ENCODE data around the gene RIMS3.

The RIMS3 gene

DNA sequence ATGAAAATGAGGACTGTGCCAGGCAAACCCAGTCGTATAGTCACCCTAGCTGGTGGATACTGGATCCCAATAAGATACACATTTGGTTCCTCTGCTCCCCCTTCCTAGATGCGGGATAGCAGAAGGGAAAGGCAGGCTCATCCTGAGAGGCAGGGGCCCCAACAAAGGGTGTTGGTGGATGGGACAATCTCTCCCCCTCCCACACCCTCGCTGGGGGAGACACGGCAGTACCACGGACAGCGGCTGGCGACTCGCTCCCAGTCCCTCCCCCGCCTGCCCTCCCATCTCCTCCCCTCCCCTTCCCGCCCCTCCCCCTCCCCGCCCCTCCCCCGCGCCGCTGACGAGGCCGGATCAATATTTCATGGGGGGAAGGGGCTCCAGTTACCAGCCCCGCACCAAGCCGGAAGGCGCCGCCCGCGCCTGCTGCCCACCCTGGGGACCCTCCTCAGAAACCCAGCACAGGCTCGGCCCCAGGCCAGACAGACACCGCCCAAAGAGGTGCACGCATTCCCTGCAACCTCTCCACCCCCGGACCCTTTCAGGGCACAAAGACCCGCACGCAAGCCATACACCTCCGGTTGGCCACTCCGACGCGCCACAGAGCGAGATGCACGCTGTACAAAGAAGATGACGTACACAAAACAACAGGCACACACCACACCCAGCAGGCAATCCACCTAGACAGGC, 11.5 kb downstream of the RIMS3 start:
- Histone ChIP-seq H3K4me3 (ENCODE audit: low read length) (no peak overlapping the region), H4K5ac (ENCODE audit: low read length) (no peak overlapping the region), H3K4me1 (ENCODE audit: control insufficient read depth, low read depth, low read length) (peaks cover 5% of the 10 kb centered on the region)

DNA sequence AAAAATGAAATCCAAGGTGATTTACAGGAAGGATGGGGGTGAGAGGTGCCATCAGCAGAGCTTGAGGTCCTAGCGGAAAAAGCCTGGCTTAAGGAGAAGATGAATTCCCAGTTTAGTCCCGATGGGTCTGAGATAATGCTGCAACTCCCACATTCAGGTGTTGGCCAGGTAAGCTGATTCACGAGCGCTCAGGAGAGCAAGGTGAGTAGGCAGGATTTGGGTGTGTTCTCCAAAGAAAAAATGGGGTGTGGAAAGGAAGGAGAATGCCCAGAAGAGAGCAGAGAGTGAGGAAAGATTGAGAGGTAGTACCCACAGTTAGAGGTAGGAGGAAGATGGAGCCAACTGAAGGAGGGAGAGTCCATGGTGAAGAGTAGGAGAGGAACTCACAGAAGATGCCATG, 12.5 kb downstream of the RIMS3 start:
- H2AK5ac ChIP-seq (ENCODE audit: low read length): no peak overlapping the region
- no peak overlapping the region for H2BK120ac ChIP-seq (ENCODE audit: low read depth, low read length)
- H3K27ac ChIP-seq (ENCODE audit: low read depth, low read length): no peak overlapping the region
- peaks cover 5% of the 10 kb centered on the region for H3K4me1 ChIP-seq (ENCODE audit: control insufficient read depth, low read depth, low read length)
- H4K5ac ChIP-seq (ENCODE audit: low read length): no peak overlapping the region
- no peak overlapping the region for H4K8ac ChIP-seq (ENCODE audit: low read depth, low read length)
- H3K27me3 ChIP-seq (ENCODE audit: insufficient read depth, low read length, poor library complexity): no peaks in the 10 kb centered on the region
- no peak overlapping the region for H3K56ac ChIP-seq (ENCODE audit: low read length)
- H3K9ac ChIP-seq (ENCODE audit: low read length): no peak overlapping the region
- H3K4me2 ChIP-seq (ENCODE audit: low read length): no peak overlapping the region
- DNase-seq: no peak
- no peak overlapping the region for H3K4me3 ChIP-seq (ENCODE audit: low read length)
- H2BK15ac ChIP-seq (replicated peaks; ENCODE audit: low read depth): no peak overlapping the region
- H3K4ac ChIP-seq (ENCODE audit: low read depth, low read length): no peak overlapping the region
- no peak overlapping the region for H3K23ac ChIP-seq (ENCODE audit: low read length)
- H3K36me3 ChIP-seq (ENCODE audit: control insufficient read depth, insufficient read depth, low read length): no peaks in the 10 kb centered on the region
- H2BK5ac ChIP-seq (ENCODE audit: low read length): no peak overlapping the region
- H3K79me2 ChIP-seq (ENCODE audit: control insufficient read depth, insufficient read depth, low read length): no peaks in the 10 kb centered on the region
- WGBS (ENCODE audit: extremely low coverage, insufficient coverage, low lambda C conversion rate): no CpG with 5 or more reads among the region's 4 CpGs
- peaks cover 2% of the 10 kb centered on the region for H3K79me1 ChIP-seq (ENCODE audit: low read length)
- H3K18ac ChIP-seq (ENCODE audit: low read length): no peak overlapping the region

More for the DNA sequence above, 11.5 kb downstream of the RIMS3 start:
- Histone ChIP-seq H3K4ac (ENCODE audit: low read depth, low read length) (no peak overlapping the region), H2BK120ac (ENCODE audit: low read depth, low read length) (no peak overlapping the region), H3K4me2 (ENCODE audit: low read length) (peak overlapping the region; percentile 51), H3K23ac (ENCODE audit: low read length) (no peak overlapping the region), H2AK5ac (ENCODE audit: low read length) (no peak overlapping the region), H3K18ac (ENCODE audit: low read length) (no peak overlapping the region), H3K79me2 (ENCODE audit: control insufficient read depth, insufficient read depth, low read length) (no peaks in the 10 kb centered on the region), H3K79me1 (ENCODE audit: low read length) (peaks cover 2% of the 10 kb centered on the region), H4K8ac (ENCODE audit: low read depth, low read length) (no peak overlapping the region), H3K36me3 (ENCODE audit: control insufficient read depth, insufficient read depth, low read length) (no peaks in the 10 kb centered on the region), H2BK15ac (replicated peaks; ENCODE audit: low read depth) (no peak overlapping the region), H3K27ac (ENCODE audit: low read depth, low read length) (no peak overlapping the region), H2BK5ac (ENCODE audit: low read length) (no peak overlapping the region), H3K9ac (ENCODE audit: low read length) (peak overlapping the region; percentile 47), H3K56ac (ENCODE audit: low read length) (peak overlapping the region; percentile 61), H3K27me3 (ENCODE audit: insufficient read depth, low read length, poor library complexity) (no peaks in the 10 kb centered on the region)
- DNase-seq: peak; percentile 69
- no CpG with 5 or more reads among the region's 35 CpGs for WGBS (ENCODE audit: extremely low coverage, insufficient coverage, low lambda C conversion rate)

DNA sequence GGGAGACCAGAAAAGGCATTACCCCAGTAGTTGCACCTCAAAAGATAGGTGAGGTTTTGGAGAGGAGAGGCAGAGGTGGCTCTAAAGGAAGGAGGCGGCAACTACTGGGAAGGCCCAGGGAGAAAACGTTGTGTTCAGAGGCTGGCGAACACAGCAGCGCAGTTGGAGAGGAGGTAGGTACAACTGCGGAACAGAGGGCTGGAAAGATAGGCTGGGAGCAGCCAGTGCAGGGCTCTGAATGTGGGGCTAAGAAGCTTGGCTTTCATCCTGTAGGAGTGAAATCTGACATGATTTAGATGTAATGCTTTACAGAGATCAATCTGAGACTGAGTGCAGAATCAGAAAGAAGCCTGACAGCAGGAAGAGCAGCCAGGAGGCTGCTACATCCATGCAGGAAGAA, 13.0 kb downstream of the RIMS3 start:
- DNase-seq: no peak
- H3K9ac ChIP-seq (ENCODE audit: low read length): no peak overlapping the region
- H3K23ac ChIP-seq (ENCODE audit: low read length): no peak overlapping the region
- no peak overlapping the region for H4K8ac ChIP-seq (ENCODE audit: low read depth, low read length)
- no peak overlapping the region for H3K27ac ChIP-seq (ENCODE audit: low read depth, low read length)
- peaks cover 5% of the 10 kb centered on the region for H3K4me1 ChIP-seq (ENCODE audit: control insufficient read depth, low read depth, low read length)
- no peak overlapping the region for H3K56ac ChIP-seq (ENCODE audit: low read length)
- H2BK15ac ChIP-seq (replicated peaks; ENCODE audit: low read depth): no peak overlapping the region
- no peaks in the 10 kb centered on the region for H3K27me3 ChIP-seq (ENCODE audit: insufficient read depth, low read length, poor library complexity)
- WGBS (ENCODE audit: extremely low coverage, insufficient coverage, low lambda C conversion rate): no CpG with 5 or more reads among the region's 5 CpGs
- no peak overlapping the region for H2AK5ac ChIP-seq (ENCODE audit: low read length)
- no peak overlapping the region for H3K18ac ChIP-seq (ENCODE audit: low read length)
- H3K79me1 ChIP-seq (ENCODE audit: low read length): peaks cover 2% of the 10 kb centered on the region
- H2BK120ac ChIP-seq (ENCODE audit: low read depth, low read length): no peak overlapping the region
- no peaks in the 10 kb centered on the region for H3K79me2 ChIP-seq (ENCODE audit: control insufficient read depth, insufficient read depth, low read length)
- no peaks in the 10 kb centered on the region for H3K36me3 ChIP-seq (ENCODE audit: control insufficient read depth, insufficient read depth, low read length)
- no peak overlapping the region for H4K5ac ChIP-seq (ENCODE audit: low read length)
- H3K4ac ChIP-seq (ENCODE audit: low read depth, low read length): no peak overlapping the region
- no peak overlapping the region for H2BK5ac ChIP-seq (ENCODE audit: low read length)
- H3K4me3 ChIP-seq (ENCODE audit: low read length): no peak overlapping the region
- no peak overlapping the region for H3K4me2 ChIP-seq (ENCODE audit: low read length)

DNA sequence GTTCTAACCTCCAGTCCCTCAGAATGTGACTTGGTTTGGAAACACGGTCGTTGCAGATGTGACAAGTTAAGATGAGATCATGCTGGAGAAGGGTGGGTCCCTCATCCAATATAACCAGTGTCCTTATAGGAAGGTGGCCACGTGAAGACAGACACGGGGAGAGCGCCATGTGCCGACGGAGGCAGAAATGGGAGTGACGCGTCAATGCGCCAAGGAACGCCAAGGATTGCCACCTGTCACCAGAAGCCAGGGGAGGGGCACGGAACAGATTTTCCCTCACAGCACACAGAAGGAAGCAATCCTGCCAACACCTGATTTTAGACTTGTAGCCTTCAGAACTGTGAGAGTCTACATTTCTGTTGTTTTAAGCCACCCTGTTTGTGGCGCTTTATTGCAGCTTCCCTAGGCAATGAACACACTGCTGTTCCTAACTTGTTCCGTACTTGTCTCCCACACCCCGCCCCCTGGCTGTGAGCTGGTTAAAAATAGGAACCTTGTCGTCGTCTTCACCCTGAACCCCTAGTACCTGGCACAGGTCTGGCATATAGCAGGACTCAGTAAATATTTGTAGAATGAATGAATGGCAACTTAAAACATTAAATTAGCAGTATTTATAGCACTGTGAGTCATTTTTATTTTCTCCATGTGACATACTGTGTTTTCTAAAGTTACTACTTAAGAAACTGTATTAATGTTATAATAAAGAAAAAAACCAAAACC, 14.2 kb downstream of the RIMS3 start:
- Histone ChIP-seq H3K36me3 (ENCODE audit: control insufficient read depth, insufficient read depth, low read length) (no peaks in the 10 kb centered on the region), H3K4me1 (ENCODE audit: control insufficient read depth, low read depth, low read length) (peaks cover 5% of the 10 kb centered on the region), H3K23ac (ENCODE audit: low read length) (no peak overlapping the region), H3K18ac (ENCODE audit: low read length) (no peak overlapping the region), H2AK5ac (ENCODE audit: low read length) (no peak overlapping the region), H3K79me2 (ENCODE audit: control insufficient read depth, insufficient read depth, low read length) (no peaks in the 10 kb centered on the region), H3K9ac (ENCODE audit: low read length) (no peak overlapping the region), H3K27me3 (ENCODE audit: insufficient read depth, low read length, poor library complexity) (no peaks in the 10 kb centered on the region), H3K79me1 (ENCODE audit: low read length) (peaks cover 2% of the 10 kb centered on the region), H2BK15ac (replicated peaks; ENCODE audit: low read depth) (no peak overlapping the region), H2BK5ac (ENCODE audit: low read length) (no peak overlapping the region), H3K4ac (ENCODE audit: low read depth, low read length) (no peak overlapping the region), H4K8ac (ENCODE audit: low read depth, low read length) (no peak overlapping the region), H3K56ac (ENCODE audit: low read length) (no peak overlapping the region), H3K4me3 (ENCODE audit: low read length) (no peak overlapping the region), H2BK120ac (ENCODE audit: low read depth, low read length) (no peak overlapping the region), H4K5ac (ENCODE audit: low read length) (no peak overlapping the region), H3K4me2 (ENCODE audit: low read length) (no peak overlapping the region), H3K27ac (ENCODE audit: low read depth, low read length) (no peak overlapping the region)
- no CpG with 5 or more reads among the region's 17 CpGs for WGBS (ENCODE audit: extremely low coverage, insufficient coverage, low lambda C conversion rate)
- DNase-seq: no peak

DNA sequence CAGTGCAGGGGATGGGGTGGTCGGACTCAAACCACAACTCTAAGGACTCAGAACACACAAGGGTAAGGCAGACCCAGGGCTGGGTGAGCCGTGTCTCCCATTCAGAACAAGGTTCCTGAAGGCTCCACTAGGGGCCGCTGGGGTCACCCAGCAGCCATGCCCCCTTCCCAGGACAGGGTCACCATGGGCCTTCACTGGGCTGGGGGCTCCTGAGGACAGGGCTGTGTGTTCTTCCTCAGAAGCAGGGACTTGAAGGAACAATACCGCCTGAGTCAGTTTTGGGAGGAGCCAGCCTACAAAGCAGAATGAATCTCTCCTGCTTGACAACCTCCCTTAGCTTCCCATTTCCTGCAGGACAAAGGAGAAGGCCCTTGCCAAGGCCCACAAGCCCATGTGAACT, 15.4 kb downstream of the RIMS3 start:
- H2BK15ac ChIP-seq (replicated peaks; ENCODE audit: low read depth): no peak overlapping the region
- H3K4me2 ChIP-seq (ENCODE audit: low read length): no peak overlapping the region
- WGBS (ENCODE audit: extremely low coverage, insufficient coverage, low lambda C conversion rate): no CpG with 5 or more reads among the region's 4 CpGs
- H3K36me3 ChIP-seq (ENCODE audit: control insufficient read depth, insufficient read depth, low read length): no peaks in the 10 kb centered on the region
- H3K4ac ChIP-seq (ENCODE audit: low read depth, low read length): no peak overlapping the region
- H3K56ac ChIP-seq (ENCODE audit: low read length): no peak overlapping the region
- no peak overlapping the region for H3K9ac ChIP-seq (ENCODE audit: low read length)
- no peak overlapping the region for H3K27ac ChIP-seq (ENCODE audit: low read depth, low read length)
- DNase-seq: peak; percentile 69
- peaks cover 2% of the 10 kb centered on the region for H3K79me1 ChIP-seq (ENCODE audit: low read length)
- H4K8ac ChIP-seq (ENCODE audit: low read depth, low read length): no peak overlapping the region
- H3K4me3 ChIP-seq (ENCODE audit: low read length): no peak overlapping the region
- H3K27me3 ChIP-seq (ENCODE audit: insufficient read depth, low read length, poor library complexity): no peaks in the 10 kb centered on the region
- no peaks in the 10 kb centered on the region for H3K79me2 ChIP-seq (ENCODE audit: control insufficient read depth, insufficient read depth, low read length)
- H2AK5ac ChIP-seq (ENCODE audit: low read length): no peak overlapping the region
- H3K18ac ChIP-seq (ENCODE audit: low read length): no peak overlapping the region
- peaks cover 5% of the 10 kb centered on the region for H3K4me1 ChIP-seq (ENCODE audit: control insufficient read depth, low read depth, low read length)
- no peak overlapping the region for H2BK5ac ChIP-seq (ENCODE audit: low read length)
- no peak overlapping the region for H3K23ac ChIP-seq (ENCODE audit: low read length)
- no peak overlapping the region for H2BK120ac ChIP-seq (ENCODE audit: low read depth, low read length)
- no peak overlapping the region for H4K5ac ChIP-seq (ENCODE audit: low read length)
